ENCODE data around the gene KIF26B.

KIF26B gene

GRCh38 chr1:245700631-245701030, 545.8 kb downstream of the KIF26B start:
- no peak for DNase-seq (ENCODE audit: low read depth)
- TF ChIP-seq, protein P1, sequence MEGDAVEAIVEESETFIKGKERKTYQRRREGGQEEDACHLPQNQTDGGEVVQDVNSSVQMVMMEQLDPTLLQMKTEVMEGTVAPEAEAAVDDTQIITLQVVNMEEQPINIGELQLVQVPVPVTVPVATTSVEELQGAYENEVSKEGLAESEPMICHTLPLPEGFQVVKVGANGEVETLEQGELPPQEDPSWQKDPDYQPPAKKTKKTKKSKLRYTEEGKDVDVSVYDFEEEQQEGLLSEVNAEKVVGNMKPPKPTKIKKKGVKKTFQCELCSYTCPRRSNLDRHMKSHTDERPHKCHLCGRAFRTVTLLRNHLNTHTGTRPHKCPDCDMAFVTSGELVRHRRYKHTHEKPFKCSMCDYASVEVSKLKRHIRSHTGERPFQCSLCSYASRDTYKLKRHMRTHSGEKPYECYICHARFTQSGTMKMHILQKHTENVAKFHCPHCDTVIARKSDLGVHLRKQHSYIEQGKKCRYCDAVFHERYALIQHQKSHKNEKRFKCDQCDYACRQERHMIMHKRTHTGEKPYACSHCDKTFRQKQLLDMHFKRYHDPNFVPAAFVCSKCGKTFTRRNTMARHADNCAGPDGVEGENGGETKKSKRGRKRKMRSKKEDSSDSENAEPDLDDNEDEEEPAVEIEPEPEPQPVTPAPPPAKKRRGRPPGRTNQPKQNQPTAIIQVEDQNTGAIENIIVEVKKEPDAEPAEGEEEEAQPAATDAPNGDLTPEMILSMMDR (IDR thresholded peaks at IDR 0.05; ENCODE audit: control insufficient read depth, extremely low read depth, insufficient read depth), result no peak

GRCh38 chr1:245701631-245702030, 546.8 kb downstream of the KIF26B start:
- no peak for DNase-seq (ENCODE audit: low read depth)
- H3K4me3 ChIP-seq (ENCODE audit: low read depth, low read length), result no peak overlapping the region
- TF ChIP-seq, protein P1 (IDR thresholded peaks at IDR 0.05; ENCODE audit: control insufficient read depth, extremely low read depth, insufficient read depth), result no peak

More at GRCh38 chr1:245700631-245701030, 545.8 kb downstream of the KIF26B start:
- H3K4me3 ChIP-seq (ENCODE audit: low read depth, low read length), result no peak overlapping the region

GRCh38 chr1:245702346-245702745, 547.6 kb downstream of the KIF26B start:
- TF ChIP-seq, protein P1 (IDR thresholded peaks at IDR 0.05; ENCODE audit: control insufficient read depth, extremely low read depth, insufficient read depth), result no peak
- no peak overlapping the region for H3K4me3 ChIP-seq (ENCODE audit: low read depth, low read length)
- DNase-seq (ENCODE audit: low read depth), result no peak

- no peak overlapping the region for H3K4me3 ChIP-seq (ENCODE audit: low read depth, low read length)
- TF ChIP-seq, protein P1 (IDR thresholded peaks at IDR 0.05; ENCODE audit: control insufficient read depth, extremely low read depth, insufficient read depth), result no peak
- no peak for DNase-seq (ENCODE audit: low read depth)
Observed at GRCh38 chr1:245704341-245704740, 549.6 kb downstream of the KIF26B start.

- TF ChIP-seq, protein P1 (IDR thresholded peaks at IDR 0.05; ENCODE audit: control insufficient read depth, extremely low read depth, insufficient read depth), result no peak
- DNase-seq (ENCODE audit: low read depth), result no peak
- H3K4me3 ChIP-seq (ENCODE audit: low read depth, low read length), result no peak overlapping the region
Observed at GRCh38 chr1:245704765-245705164, 550.0 kb downstream of the KIF26B start.

GRCh38 chr1:245707941-245708340, 553.2 kb downstream of the KIF26B start:
- no peak overlapping the region for H3K4me3 ChIP-seq (ENCODE audit: low read depth, low read length)
- TF ChIP-seq, protein P1 (IDR thresholded peaks at IDR 0.05; ENCODE audit: control insufficient read depth, extremely low read depth, insufficient read depth), result no peak
- no peak for DNase-seq (ENCODE audit: low read depth)

All from LNCaP clone FGC (cell line).